ENCODE results near the gene ASIC5.
A peak's percentile ranks its signal among the peaks of the same experiment; 100 is the strongest.
"Not testable (repeated sequence)": the region's sequence is repeated elsewhere in the genome, so short reads cannot be mapped to it uniquely, and the experiment has no call there.

The ASIC5 gene

GRCh38 chr4:155866177-155866576 is at the start of gene ASIC5:
TSS of gene ASIC5 (minus strand) at chr4:155866277. CDS start at chr4:155866226, 51 bp downstream.
- DNase-seq (ENCODE audit: low spot score), result no peak

- DNase-seq (ENCODE audit: low spot score), result peak; percentile 54
Measured at GRCh38 chr4:155914782-155915181, 48.7 kb upstream of the ASIC5 start.

GRCh38 chr4:155911905-155912304 is 45.8 kb upstream of the ASIC5 start:
- no peak for DNase-seq (ENCODE audit: low spot score)

- DNase-seq (ENCODE audit: low spot score), result no peak
Measured at GRCh38 chr4:155909615-155910226, 43.6 kb upstream of the ASIC5 start.

GRCh38 chr4:155908187-155909139 is 42.4 kb upstream of the ASIC5 start:
- no peak for DNase-seq (ENCODE audit: low spot score)

- no peak for DNase-seq (ENCODE audit: low spot score)
Measured at GRCh38 chr4:155907556-155907955, 41.5 kb upstream of the ASIC5 start.

- peak; percentile 88 for DNase-seq (ENCODE audit: low spot score)
Measured at GRCh38 chr4:155906554-155907247, 40.6 kb upstream of the ASIC5 start.

- no peak for DNase-seq (ENCODE audit: low spot score)
Measured at GRCh38 chr4:155904331-155904730, 38.3 kb upstream of the ASIC5 start.

GRCh38 chr4:155903453-155903852 is 37.4 kb upstream of the ASIC5 start, which contains the start of gene TDO2:
TSS of gene TDO2 (plus strand) at chr4:155903696. CDS start at chr4:155903759, 63 bp downstream.
- no peak for DNase-seq (ENCODE audit: low spot score)

GRCh38 chr4:155901013-155901412 is 34.9 kb upstream of the ASIC5 start:
- no peak for DNase-seq (ENCODE audit: low spot score)

GRCh38 chr4:155900381-155900780 is 34.3 kb upstream of the ASIC5 start:
- DNase-seq (ENCODE audit: low spot score), result peak; percentile 58

- peak; percentile 42 for DNase-seq (ENCODE audit: low spot score)
Measured at GRCh38 chr4:155899891-155900290, 33.8 kb upstream of the ASIC5 start.

GRCh38 chr4:155898371-155898770 is 32.3 kb upstream of the ASIC5 start:
- not testable (repeated sequence) for DNase-seq (ENCODE audit: low spot score)

GRCh38 chr4:155891058-155891457 is 25.0 kb upstream of the ASIC5 start:
- no peak for DNase-seq (ENCODE audit: low spot score)

- no peak for DNase-seq (ENCODE audit: low spot score)
Measured at GRCh38 chr4:155889946-155890345, 23.9 kb upstream of the ASIC5 start.

- DNase-seq (ENCODE audit: low spot score), result peak; percentile 59
Measured at GRCh38 chr4:155889031-155889793, 23.1 kb upstream of the ASIC5 start.

GRCh38 chr4:155887847-155888570 is 21.9 kb upstream of the ASIC5 start:
- no peak for DNase-seq (ENCODE audit: low spot score)

GRCh38 chr4:155887045-155887444 is 21.0 kb upstream of the ASIC5 start:
- no peak for DNase-seq (ENCODE audit: low spot score)

- DNase-seq (ENCODE audit: low spot score), result no peak
Measured at GRCh38 chr4:155885666-155886065, 19.6 kb upstream of the ASIC5 start.

GRCh38 chr4:155883895-155884294 is 17.8 kb upstream of the ASIC5 start:
- DNase-seq (ENCODE audit: low spot score), result no peak

GRCh38 chr4:155881555-155881954 is 15.5 kb upstream of the ASIC5 start:
- DNase-seq (ENCODE audit: low spot score), result no peak
